Measurements from ENCODE around the gene GPR107.

GRCh38 chr9:130132746-130133145, 79.0 kb downstream of the GPR107 start:
- TF ChIP-seq POLR2A (IDR thresholded peaks at IDR 0.05) (no peak), CTCF (IDR thresholded peaks at IDR 0.05) (no peak), EP300 (IDR thresholded peaks at IDR 0.05) (no peak), POLR2AphosphoS5 (IDR thresholded peaks at IDR 0.05) (no peak)

All from suprapubic skin (tissue), 4 donors.